K562 (cell line): Measurements from ENCODE around the gene B4GALNT4. TPM values are rescaled to one million over a fixed set of nuclear protein-coding genes. Genes with fewer than 3 reads are reported as not detected.

ENCODE experiments used
- ATAC-seq: fragments of 200-7000 bp; cut with Tn5 transposase; 3 replicates; pipeline ENCODE4 v1.9.1; 2020; ENCODE audit warnings: moderate library complexity
- BruUV-seq: library from RNA; stranded (reverse); fragments of 400-500 nt; replicated peaks from 2 replicates; lab custom pipeline; 2021; lab: Mats Ljungman, UMichigan
- CTCF ChIA-PET: fragments of 300-600 bp; formaldehyde crosslinking; extraction: SDS; loops from one replicate; lab custom pipeline; 2021; ENCODE audit warnings: low intra/inter-chr PET ratio; lab: Yijun Ruan, JAX
- POLR2A ChIA-PET: fragments of 300-600, 350-650 bp; sonication (Branson Sonifier 250); formaldehyde crosslinking; extraction: SDS; loops from one replicate; lab custom pipeline; 2021; ENCODE audit warnings: antibody characterized with exemption, inconsistent platforms; lab: Yijun Ruan, JAX
- DNase-seq, 4 experiments: peaks; one replicate each; pipeline versions ENCODE4 v3.0.0 to v3.0.0-alpha.2; 2011 to 2018; ENCODE audit warnings: low spot score in 3 of 4, mixed read lengths in 3 of 4; ENCODE audit errors: extremely low read depth in 1 of 4
- FAIRE-seq: peaks from 2 replicates; lab custom pipeline; 2011; peaks lifted over from hg19 to GRCh38; lab: Jason Lieb, UNC
- H2AFZ ChIP-seq: 2 replicates; pipeline ENCODE4 v1.6.0; 2011; ENCODE audit warnings: low read depth, low read length, control low read depth, inconsistent platforms
- H3K27ac ChIP-seq: fragments of 200-600 bp; 3 replicates; pipeline ENCODE4 v1.8.0; 2011; ENCODE audit warnings: low read depth, mild to moderate bottlenecking, control low read depth, inconsistent platforms, low read length, moderate library complexity, mixed read lengths; ENCODE audit errors: extremely low read depth
- H3K27me3 ChIP-seq, 2 experiments: fragments of 300-600 bp in 1 of 2; 2 replicates in 1 of 2; 3 replicates in 1 of 2; pipeline versions ENCODE4 v1.6.0 to v1.8.0; 2011; ENCODE audit warnings: inconsistent platforms in 2 of 2, low read length in 2 of 2, mild to moderate bottlenecking in 1 of 2, mixed read lengths in 1 of 2, moderate library complexity in 1 of 2; ENCODE audit not compliant: control insufficient read depth in 2 of 2, insufficient read depth in 2 of 2
- H3K36me3 ChIP-seq: fragments of 300-600 bp; 3 replicates; pipeline ENCODE4 v1.8.0; 2011; ENCODE audit warnings: mild to moderate bottlenecking, low read length, inconsistent platforms; ENCODE audit not compliant: control insufficient read depth, insufficient read depth
- H3K4me1 ChIP-seq, 2 experiments: fragments of 200-600 bp in 1 of 2; replicated peaks in 1 of 2; 2 replicates in 1 of 2; 3 replicates in 1 of 2; pipeline versions ENCODE4 v1.5.1 to v1.8.0; 2011; ENCODE audit warnings: inconsistent platforms in 2 of 2, low read length in 2 of 2, mild to moderate bottlenecking in 1 of 2, mixed read lengths in 1 of 2, moderate library complexity in 1 of 2; ENCODE audit not compliant: control insufficient read depth in 2 of 2, insufficient read depth in 2 of 2
- H3K4me2 ChIP-seq: 2 replicates; pipeline ENCODE4 v1.6.1; 2011; ENCODE audit warnings: low read length, control low read depth, inconsistent platforms, mixed read lengths; ENCODE audit not compliant: insufficient read depth
- H3K4me3 ChIP-seq: fragments of 200-600 bp; sonication (generic), shearing (Covaris generic); 2 replicates; pipeline ENCODE4 v1.5.1; 2016; ENCODE audit warnings: control low read depth, inconsistent platforms
- H3K79me2 ChIP-seq: fragments of 200-600 bp; 3 replicates; pipeline ENCODE4 v1.8.0; 2011; ENCODE audit warnings: low read length, inconsistent platforms; ENCODE audit not compliant: control insufficient read depth, insufficient read depth
- H3K9ac ChIP-seq, 2 experiments: 2 replicates each; pipeline versions ENCODE4 v1.6.0 to v1.6.1; 2011; ENCODE audit warnings: low read depth in 2 of 2, low read length in 2 of 2, control low read depth in 1 of 2, inconsistent platforms in 1 of 2, mild to moderate bottlenecking in 1 of 2, mixed read lengths in 1 of 2; ENCODE audit not compliant: insufficient read depth in 1 of 2
- H3K9me1 ChIP-seq: one replicate; pipeline ENCODE4 v1.6.0; 2011; ENCODE audit warnings: inconsistent platforms, mild to moderate bottlenecking, low read length, moderate library complexity; ENCODE audit not compliant: control insufficient read depth, insufficient read depth
- H3K9me3 ChIP-seq: replicated peaks from 2 replicates; pipeline ENCODE4 v1.5.1; 2011; ENCODE audit warnings: low read depth, low read length, inconsistent platforms; ENCODE audit not compliant: control insufficient read depth, insufficient read depth
- H4K20me1 ChIP-seq: replicated peaks from 2 replicates; pipeline ENCODE4 v1.6.1; 2011; ENCODE audit warnings: low read length, inconsistent platforms, mixed read lengths; ENCODE audit not compliant: control insufficient read depth, insufficient read depth
- BCL6 ChIP-seq: fragments of 250-450 bp; sonication (Bioruptor Pico); IDR thresholded peaks from 2 replicates; pipeline ENCODE4 v1.4.0; 2020
- BCOR ChIP-seq: fragments of 450-650 bp; IDR thresholded peaks from 2 replicates; pipeline ENCODE4 v1.6.1; 2016
- BMI1 ChIP-seq: fragments of 150-350 bp; IDR thresholded peaks from 2 replicates; pipeline ENCODE4 v1.6.1; 2014; ENCODE audit warnings: low read length
- EGR1 ChIP-seq: fragments of 450-650 bp; conservative IDR thresholded peaks from 2 replicates; pipeline ENCODE4 v1.6.1; 2017; ENCODE audit warnings: mild to moderate bottlenecking
- GATA2 ChIP-seq: sonication (generic); formaldehyde crosslinking; IDR thresholded peaks from 2 replicates; pipeline ENCODE4 v1.4.0; 2020; ENCODE audit warnings: mild to moderate bottlenecking, missing genetic modification reagents
- MYNN ChIP-seq, 2 experiments: sonication (generic); formaldehyde crosslinking in 1 of 2; IDR thresholded peaks; 2 replicates each; pipeline versions ENCODE4 v1.5.0 to v1.6.1; 2016 to 2020; ENCODE audit warnings: antibody characterized with exemption in 1 of 2, missing genetic modification reagents in 1 of 2
- NFIX ChIP-seq: fragments of 250-450 bp; sonication (Bioruptor Pico); IDR thresholded peaks from 2 replicates; pipeline ENCODE4 v1.4.0; 2020; ENCODE audit warnings: low read depth, mild to moderate bottlenecking, moderate library complexity
- NR2C2 ChIP-seq, 2 experiments: fragments of 200-800 bp in 1 of 2; sonication (Bioruptor generic) in 1 of 2; sonication (generic) in 1 of 2; formaldehyde crosslinking in 1 of 2; IDR thresholded peaks; 2 replicates each; pipeline versions ENCODE4 v1.6.1 to v1.8.0; 2016 to 2022; ENCODE audit warnings: mild to moderate bottlenecking in 1 of 2, missing compliant biosample characterization in 1 of 2, missing genetic modification characterization in 1 of 2, missing genetic modification reagents in 1 of 2
- POLR2H ChIP-seq: IDR thresholded peaks from 2 replicates; pipeline ENCODE4 v1.6.1; 2016; ENCODE audit warnings: missing genetic modification characterization, low read depth, mild to moderate bottlenecking, control low read depth, missing compliant biosample characterization, moderate library complexity
- THRAP3 ChIP-seq: fragments of 450-650 bp; IDR thresholded peaks from 2 replicates; pipeline ENCODE4 v1.6.1; 2016; ENCODE audit warnings: mild to moderate bottlenecking, inconsistent platforms, borderline replicate concordance
- WGBS: fragments of 100-300 bp; shearing (Covaris generic); methylation state at CpG from one replicate; pipeline ENCODE4 v1.1.6; 2016; ENCODE audit warnings: low coverage, mixed read lengths; ENCODE audit not compliant: insufficient coverage; ENCODE audit errors: missing lambda C conversion rate; 5-methylcytosine and 5-hydroxymethylcytosine counted together
- in situ Hi-C: fragments of 300-500 bp; cut with MboI; formaldehyde crosslinking; loops from 4 replicates; pipeline ENCODE4 v1.15.0; 2018; ENCODE audit warnings: inconsistent platforms, mixed read lengths
- intact Hi-C: fragments of 100-400 bp; cut with micrococcal nuclease; formaldehyde crosslinking; loops from 2 replicates; pipeline ENCODE4 v1.14.2; 2022
- polyA plus RNA-seq, 8 experiments: library from polyadenylated mRNA; depleted of rRNA in 4 of 8; stranded (reverse) in 5 of 8; unstranded in 3 of 8; fragments of >200 nt; fragmentation: Nextera tagmentation in 2 of 8; fragmentation: Illumina TruSeq in 1 of 8; extraction: Ambion mirVana in 2 of 8; extraction: Trizol in 1 of 8; gene quantifications; 2 replicates each; pipeline versions ENCODE4 v1.2.1 to v1.2.3, GENCODE V29; 2011 to 2014; ENCODE audit warnings: inconsistent platforms in 1 of 8, missing spikeins in 1 of 8
- total RNA-seq, 7 experiments: library from RNA; depleted of rRNA in 6 of 7; stranded (reverse); fragments of >200 nt in 6 of 7; fragmentation: Illumina TruSeq in 2 of 7; extraction: Trizol in 2 of 7; gene quantifications; 2 replicates each; pipeline versions ENCODE4 v1.2.1 to v1.2.3, GENCODE V29; 2011 to 2021; ENCODE audit warnings: low replicate concordance in 1 of 7
- TF ChIP-seq, protein P1 (sequence below): fragments of 450-650 bp; formaldehyde crosslinking; IDR thresholded peaks from 2 replicates; pipeline ENCODE4 v1.4.0; 2022; ENCODE audit warnings: missing genetic modification characterization
- TF ChIP-seq, protein P2 (sequence below): sonication (generic); formaldehyde crosslinking; IDR thresholded peaks from 2 replicates; pipeline ENCODE4 v1.8.1; 2023; ENCODE audit warnings: mild to moderate bottlenecking, missing genetic modification reagents, moderate library complexity

B4GALNT4 gene
- total and polyA plus RNA-seq, 9 of the 15 experiments (the other 6 are each of a cell fraction or from before 2014, with no cell fraction given): 0.20 to 37.1 (median 10.8) TPM; not detected in 1

DNA sequence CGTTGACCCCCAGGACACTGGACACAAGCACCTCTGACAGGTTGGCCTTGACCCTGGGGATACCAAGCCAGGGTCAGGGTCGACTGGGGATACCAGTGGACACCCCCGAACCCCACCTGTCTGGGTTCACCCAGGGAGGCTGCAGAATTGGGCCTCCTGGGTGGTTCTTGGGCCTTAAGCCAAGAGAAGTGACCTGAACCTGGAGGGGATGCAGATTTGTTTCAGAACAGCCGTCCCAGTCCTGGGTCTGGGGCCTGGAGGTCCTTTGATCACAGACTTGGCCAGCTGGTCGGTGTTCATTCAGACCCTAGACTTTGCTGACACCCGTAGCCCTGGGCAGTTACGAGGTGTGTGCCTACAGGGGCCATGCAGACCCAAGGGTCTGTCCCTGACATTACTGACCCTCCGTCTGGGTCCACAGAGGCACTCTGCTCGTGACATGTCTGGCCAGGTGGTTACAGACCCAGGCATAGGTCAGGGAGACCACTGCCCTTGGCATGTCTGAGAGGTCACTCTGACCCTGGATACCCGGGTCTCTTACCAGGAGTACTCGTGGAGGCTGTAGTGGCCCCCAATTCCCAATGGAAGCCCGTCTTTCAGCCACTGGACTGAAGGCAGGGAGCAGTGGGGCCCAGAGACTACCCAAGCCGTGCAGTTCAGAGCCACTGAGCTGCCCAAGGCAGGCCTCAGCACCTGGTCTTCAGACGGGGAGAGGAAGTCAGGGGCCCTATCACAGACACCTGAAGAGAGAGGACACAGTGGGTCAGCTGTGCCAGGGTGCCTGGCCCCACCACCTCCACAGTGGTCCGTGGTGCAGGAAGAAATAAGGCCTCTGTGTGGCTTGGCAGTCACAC is 39.1 kb downstream of the B4GALNT4 start:
- no TSS peak for BruUV-seq

More for the DNA sequence above, 39.1 kb downstream of the B4GALNT4 start:
- no peak overlapping the region for H3K4me3 ChIP-seq
- no peaks in the 10 kb centered on the region for H4K20me1 ChIP-seq
- WGBS: 71% methylated on average over 14 of the region's 15 CpGs
- no peak overlapping the region for H3K4me2 ChIP-seq
- H3K9me3 ChIP-seq: no peaks in the 10 kb centered on the region
- H3K9ac ChIP-seq: peak overlapping the region in 1 of 2 experiments; percentile 87; a peak in 2 of 4 replicates
- intact Hi-C loops: no loop called here
- no peak for ATAC-seq
- H3K9me1 ChIP-seq: no peaks in the 10 kb centered on the region
- H3K36me3 ChIP-seq: peaks cover 26% of the 10 kb centered on the region; the same call in 1 of the 3 replicates
- TF ChIP-seq POLR2H (tag): no peak
- TF ChIP-seq, protein P1, sequence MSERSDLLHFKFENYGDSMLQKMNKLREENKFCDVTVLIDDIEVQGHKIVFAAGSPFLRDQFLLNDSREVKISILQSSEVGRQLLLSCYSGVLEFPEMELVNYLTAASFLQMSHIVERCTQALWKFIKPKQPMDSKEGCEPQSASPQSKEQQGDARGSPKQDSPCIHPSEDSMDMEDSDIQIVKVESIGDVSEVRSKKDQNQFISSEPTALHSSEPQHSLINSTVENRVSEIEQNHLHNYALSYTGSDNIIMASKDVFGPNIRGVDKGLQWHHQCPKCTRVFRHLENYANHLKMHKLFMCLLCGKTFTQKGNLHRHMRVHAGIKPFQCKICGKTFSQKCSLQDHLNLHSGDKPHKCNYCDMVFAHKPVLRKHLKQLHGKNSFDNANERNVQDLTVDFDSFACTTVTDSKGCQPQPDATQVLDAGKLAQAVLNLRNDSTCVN (CRISPR knock-in tag): no peak
- no peak for TF ChIP-seq EGR1
- TF ChIP-seq MYNN (IDR thresholded peaks at IDR 0.05): no peak
- no peak for TF ChIP-seq MYNN (CRISPR knock-in tag; IDR thresholded peaks at IDR 0.05)
- TF ChIP-seq NR2C2 (CRISPR knock-in tag; IDR thresholded peaks at IDR 0.05): no peak
- no peak for TF ChIP-seq NR2C2 (tag; IDR thresholded peaks at IDR 0.05)
- TF ChIP-seq, protein P2, sequence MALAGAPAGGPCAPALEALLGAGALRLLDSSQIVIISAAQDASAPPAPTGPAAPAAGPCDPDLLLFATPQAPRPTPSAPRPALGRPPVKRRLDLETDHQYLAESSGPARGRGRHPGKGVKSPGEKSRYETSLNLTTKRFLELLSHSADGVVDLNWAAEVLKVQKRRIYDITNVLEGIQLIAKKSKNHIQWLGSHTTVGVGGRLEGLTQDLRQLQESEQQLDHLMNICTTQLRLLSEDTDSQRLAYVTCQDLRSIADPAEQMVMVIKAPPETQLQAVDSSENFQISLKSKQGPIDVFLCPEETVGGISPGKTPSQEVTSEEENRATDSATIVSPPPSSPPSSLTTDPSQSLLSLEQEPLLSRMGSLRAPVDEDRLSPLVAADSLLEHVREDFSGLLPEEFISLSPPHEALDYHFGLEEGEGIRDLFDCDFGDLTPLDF (CRISPR knock-in tag): no peak
- TF ChIP-seq BMI1: no peak
- no peak for TF ChIP-seq BCL6 (CRISPR knock-in tag)
- no peak for TF ChIP-seq THRAP3
- TF ChIP-seq NFIX: no peak
- TF ChIP-seq BCOR: no peak
- no peak for TF ChIP-seq GATA2 (CRISPR knock-in tag)
- TF ChIP-seq, all 486 proteins: peak for 0
- no peak for FAIRE-seq
- in situ Hi-C loops: no loop called here
- Histone ChIP-seq H3K79me2 (peaks cover 11% of the 10 kb centered on the region; the same call in 2 of the 3 replicates), H2AFZ (no peak overlapping the region), H3K27ac (no peak overlapping the region), H3K27me3 (no peaks in the 10 kb centered on the region), H3K4me1 (peaks cover 6 to 68% of the 10 kb centered on the region in 2 experiments; a peak in 3 of 5 replicates)
- CTCF ChIA-PET: no interaction called here
- DNase-seq: no peak
- POLR2A ChIA-PET: interaction anchor here (0.6 to 0.7 kb wide), 2 partner anchors 98 to 202 kb away, joined by 3 to 4 read pairs; partner anchors contain the start of gene RNH1
